SK-N-SH (cell line): ENCODE results near the gene PLAAT5. TPM values are rescaled to one million over a fixed set of nuclear protein-coding genes. Genes with fewer than 3 reads are reported as not detected.

Source experiments
- CTCF ChIA-PET: fragments of 300-600, 350-600 bp; formaldehyde crosslinking; extraction: SDS; loops from one replicate; lab custom pipeline; 2021; lab: Yijun Ruan, JAX
- POLR2A ChIA-PET: fragments of 350-600 bp; sonication (Branson Sonifier 250); formaldehyde crosslinking; extraction: SDS; loops from one replicate; lab custom pipeline; 2020; ENCODE audit warnings: antibody characterized with exemption, inconsistent platforms; lab: Yijun Ruan, JAX
- DNase-seq: peaks from one replicate; pipeline ENCODE4 v3.0.0; 2012
- H2AFZ ChIP-seq: fragments of 200-600 bp; sonication (generic); 2 replicates; pipeline ENCODE4 v1.8.1; 2016; ENCODE audit warnings: antibody characterized with exemption, mild to moderate bottlenecking, low read depth
- H3F3A ChIP-seq: fragments of 200-600 bp; sonication (generic); replicated peaks from 2 replicates; pipeline ENCODE3; 2016; ENCODE audit warnings: antibody characterized with exemption, mild to moderate bottlenecking; ENCODE audit not compliant: insufficient read depth
- H3K27ac ChIP-seq, 2 experiments: fragments of 200-500 bp in 1 of 2; fragments of 200-600 bp in 1 of 2; sonication (Bioruptor generic) in 1 of 2; sonication (generic), shearing (Covaris generic) in 1 of 2; 2 replicates each; pipeline versions ENCODE4 v1.5.1 to v1.6.1; 2014 to 2016; ENCODE audit warnings: low read depth in 2 of 2, inconsistent platforms in 1 of 2, low read length in 1 of 2, mild to moderate bottlenecking in 1 of 2, mixed read lengths in 1 of 2
- H3K27me3 ChIP-seq: fragments of 200-600 bp; sonication (generic), shearing (Covaris generic); 2 replicates; pipeline ENCODE4 v1.6.1; 2016; ENCODE audit warnings: mixed run types; ENCODE audit not compliant: insufficient read depth
- H3K36me3 ChIP-seq, 2 experiments: fragments of 200-500 bp in 1 of 2; fragments of 200-600 bp in 1 of 2; sonication (Bioruptor generic) in 1 of 2; sonication (generic) in 1 of 2; replicated peaks in 1 of 2; 2 replicates each; pipeline versions ENCODE3 to v1.5.1; 2014 to 2016; ENCODE audit warnings: low read length in 1 of 2, mild to moderate bottlenecking in 1 of 2; ENCODE audit not compliant: insufficient read depth in 2 of 2, control insufficient read depth in 1 of 2
- H3K4me1 ChIP-seq, 2 experiments: fragments of 200-500 bp in 1 of 2; fragments of 200-600 bp in 1 of 2; sonication (Bioruptor generic) in 1 of 2; sonication (generic), shearing (Covaris generic) in 1 of 2; 2 replicates each; pipeline versions ENCODE4 v1.5.1 to v1.6.1; 2014 to 2016; ENCODE audit warnings: low read depth in 1 of 2, low read length in 1 of 2, mixed run types in 1 of 2; ENCODE audit not compliant: insufficient read depth in 2 of 2, control insufficient read depth in 1 of 2
- H3K4me2 ChIP-seq: fragments of 200-600 bp; sonication (generic), shearing (Covaris generic); 2 replicates; pipeline ENCODE4 v1.6.1; 2017; ENCODE audit warnings: mixed run types
- H3K4me3 ChIP-seq, 2 experiments: fragments of 200-500 bp in 1 of 2; fragments of 200-600 bp in 1 of 2; sonication (Bioruptor generic) in 1 of 2; sonication (generic), shearing (Covaris generic) in 1 of 2; 2 replicates each; pipeline versions ENCODE4 v1.5.1 to v1.8.1; 2014 to 2016; ENCODE audit warnings: low read depth in 2 of 2, inconsistent platforms in 1 of 2, low read length in 1 of 2, mild to moderate bottlenecking in 1 of 2, mixed read lengths in 1 of 2, moderate library complexity in 1 of 2
- H3K79me2 ChIP-seq: fragments of 200-600 bp; sonication (generic); 2 replicates; pipeline ENCODE4 v1.8.1; 2017; ENCODE audit warnings: mild to moderate bottlenecking; ENCODE audit not compliant: insufficient read depth
- H3K9ac ChIP-seq: fragments of 200-600 bp; sonication (generic); 2 replicates; pipeline ENCODE4 v1.6.1; 2017; ENCODE audit warnings: mixed run types
- H3K9me2 ChIP-seq: fragments of 200-600 bp; sonication (generic); 2 replicates; pipeline ENCODE4 v1.6.1; 2017; ENCODE audit warnings: mixed run types
- H3K9me3 ChIP-seq: fragments of 200-600 bp; sonication (generic); 2 replicates; pipeline ENCODE4 v1.6.1; 2017; ENCODE audit warnings: mixed run types, mild to moderate bottlenecking, moderate library complexity
- H4K20me1 ChIP-seq: fragments of 200-600 bp; sonication (generic); 2 replicates; pipeline ENCODE4 v1.6.1; 2017; ENCODE audit warnings: mild to moderate bottlenecking, mixed run types; ENCODE audit not compliant: insufficient read depth
- CHD2 ChIP-seq: fragments of 150-350 bp; IDR thresholded peaks from 2 replicates; pipeline ENCODE4 v1.6.1; 2018; ENCODE audit warnings: low read length; ENCODE audit not compliant: partially characterized antibody
- CTCF ChIP-seq: fragments of 200-600 bp; sonication (generic); IDR thresholded peaks from 2 replicates; pipeline ENCODE4 v1.6.1; 2017; ENCODE audit warnings: antibody characterized with exemption, mild to moderate bottlenecking, moderate library complexity
- EZH2phosphoT487 ChIP-seq: fragments of 200-600 bp; sonication (generic); IDR thresholded peaks from 2 replicates; pipeline ENCODE4 v1.6.1; 2017; ENCODE audit warnings: low read depth, mixed run types, mild to moderate bottlenecking, antibody characterized with exemption, moderate library complexity, borderline replicate concordance
- FOSL2 ChIP-seq: IDR thresholded peaks from 2 replicates; pipeline ENCODE4 v1.4.0; 2012; ENCODE audit warnings: low read depth, mild to moderate bottlenecking, moderate library complexity, borderline replicate concordance
- FOXJ3 ChIP-seq: sonication (generic); formaldehyde crosslinking; IDR thresholded peaks from 2 replicates; pipeline ENCODE4 v1.5.1; 2020; ENCODE audit warnings: mild to moderate bottlenecking, missing genetic modification reagents
- FOXM1 ChIP-seq: IDR thresholded peaks from 2 replicates; pipeline ENCODE4 v1.4.0; 2012; ENCODE audit warnings: low read depth, mild to moderate bottlenecking
- GABPA ChIP-seq: IDR thresholded peaks from 2 replicates; pipeline ENCODE4 v1.4.0; 2012; ENCODE audit warnings: low read depth, mild to moderate bottlenecking
- IRF3 ChIP-seq: fragments of 150-350 bp; IDR thresholded peaks from 2 replicates; pipeline ENCODE4 v1.6.1; 2016; ENCODE audit warnings: mild to moderate bottlenecking, low read depth, low read length
- MAX ChIP-seq: IDR thresholded peaks from 2 replicates; pipeline ENCODE4 v1.4.0; 2012; ENCODE audit warnings: low read depth
- MXI1 ChIP-seq: IDR thresholded peaks from 2 replicates; pipeline ENCODE4 v1.6.1; 2012; ENCODE audit warnings: mild to moderate bottlenecking, low read depth, low read length, improper control_type of control experiment
- NFIC ChIP-seq: IDR thresholded peaks from 2 replicates; pipeline ENCODE4 v1.4.0; 2012; ENCODE audit warnings: borderline replicate concordance
- NRF1 ChIP-seq: IDR thresholded peaks from 2 replicates; pipeline ENCODE4 v1.6.1; 2012; ENCODE audit warnings: low read depth, mild to moderate bottlenecking, low read length
- POLR2AphosphoS5 ChIP-seq: IDR thresholded peaks from 2 replicates; pipeline ENCODE4 v1.6.1; 2012; ENCODE audit warnings: low read depth, low read length
- RAD21 ChIP-seq: IDR thresholded peaks from 2 replicates; pipeline ENCODE4 v1.6.1; 2012; ENCODE audit warnings: mild to moderate bottlenecking, low read length
- RCOR1 ChIP-seq: fragments of 150-350 bp; IDR thresholded peaks from 2 replicates; pipeline ENCODE4 v1.6.1; 2017; ENCODE audit warnings: antibody characterized with exemption, low read length
- RFX5 ChIP-seq: IDR thresholded peaks from 2 replicates; pipeline ENCODE4 v1.6.1; 2012; ENCODE audit warnings: mild to moderate bottlenecking, improper control_type of control experiment, low read length
- SMC3 ChIP-seq: IDR thresholded peaks from 2 replicates; pipeline ENCODE4 v1.6.1; 2012; ENCODE audit warnings: low read depth, low read length, improper control_type of control experiment
- TCF12 ChIP-seq: IDR thresholded peaks from 2 replicates; pipeline ENCODE4 v1.4.0; 2012
- TEAD4 ChIP-seq: IDR thresholded peaks from 2 replicates; pipeline ENCODE4 v1.4.0; 2012; ENCODE audit warnings: mild to moderate bottlenecking, borderline replicate concordance; ENCODE audit not compliant: insufficient read depth
- USF1 ChIP-seq: IDR thresholded peaks from 2 replicates; pipeline ENCODE4 v1.4.0; 2012; ENCODE audit warnings: low read depth, borderline replicate concordance
- YY1 ChIP-seq: IDR thresholded peaks from 2 replicates; pipeline ENCODE4 v1.4.0; 2012; ENCODE audit warnings: low read depth, mild to moderate bottlenecking
- ZBTB33 ChIP-seq: IDR thresholded peaks from 2 replicates; pipeline ENCODE4 v1.4.0; 2012; ENCODE audit warnings: low read depth, borderline replicate concordance
- WGBS: methylation state at CpG from one replicate; pipeline ENCODE4 v1.1.6; 2017; ENCODE audit warnings: low lambda C conversion rate; 5-methylcytosine and 5-hydroxymethylcytosine counted together
- polyA plus RNA-seq, 3 experiments: library from polyadenylated mRNA; depleted of rRNA; stranded (reverse); fragments of >200 nt; gene quantifications; 2 replicates each; pipeline ENCODE4 v1.2.3, GENCODE V29; 2012

The PLAAT5 gene
- polyA plus RNA-seq, 1 of the 3 experiments (the other 2 are of a cell fraction), result not detected

- H3K27me3 ChIP-seq, result no peaks in the 10 kb centered on the region
- H3K4me2 ChIP-seq, result no peak overlapping the region
- no peak overlapping the region for H3K9ac ChIP-seq
- no peak overlapping the region for H3K4me3 ChIP-seq
- CTCF ChIA-PET, result interaction anchor here (1.2 to 1.6 kb wide), 2 partner anchors 14 to 116 kb away, joined by 3 read pairs; no protein-coding TSS in a partner anchor
- no peaks in the 10 kb centered on the region for H3K9me2 ChIP-seq
- TF ChIP-seq TEAD4 (no peak), NFIC (no peak), RCOR1 (no peak), FOXJ3 (no peak), RAD21 (no peak), RFX5 (no peak), FOSL2 (no peak), EZH2phosphoT487 (no peak), POLR2AphosphoS5 (no peak), CHD2 (no peak), SMC3 (no peak), IRF3 (no peak), TCF12 (no peak), YY1 (no peak), FOXM1 (no peak), CTCF (no peak)
- no peaks in the 10 kb centered on the region for H3F3A ChIP-seq
- H3K4me1 ChIP-seq, result no peaks in the 10 kb centered on the region
- no peak overlapping the region for H3K27ac ChIP-seq
- no peaks in the 10 kb centered on the region for H3K9me3 ChIP-seq
- H3K36me3 ChIP-seq, result no peaks in the 10 kb centered on the region
- no peak overlapping the region for H2AFZ ChIP-seq
- POLR2A ChIA-PET, result no interaction called here
- DNase-seq, result no peak
- no peaks in the 10 kb centered on the region for H4K20me1 ChIP-seq
- H3K79me2 ChIP-seq, result no peaks in the 10 kb centered on the region
- WGBS, result 11% methylated on average over 7 of the region's 7 CpGs
Measured at GRCh38 chr11:63523151-63523550, 32.2 kb upstream of the PLAAT5 start.

GRCh38 chr11:63521896-63522295 lies 30.9 kb upstream of the PLAAT5 start:
- H3K79me2 ChIP-seq, result no peaks in the 10 kb centered on the region
- ChIA-PET POLR2A (no interaction called here), CTCF (interaction anchor here (1.2 to 1.6 kb wide), 2 partner anchors 15 to 117 kb away, joined by 3 read pairs; no protein-coding TSS in a partner anchor)
- H3K9me3 ChIP-seq, result no peaks in the 10 kb centered on the region
- no peaks in the 10 kb centered on the region for H3K36me3 ChIP-seq
- 37% methylated on average over 2 of the region's 2 CpGs for WGBS
- H3K27ac ChIP-seq, result no peak overlapping the region
- no peak overlapping the region for H3K9ac ChIP-seq
- H2AFZ ChIP-seq, result no peak overlapping the region
- H3K9me2 ChIP-seq, result no peaks in the 10 kb centered on the region
- H4K20me1 ChIP-seq, result no peaks in the 10 kb centered on the region
- no peak for DNase-seq
- H3K4me2 ChIP-seq, result no peak overlapping the region
- no peaks in the 10 kb centered on the region for H3K4me1 ChIP-seq
- no peak overlapping the region for H3K4me3 ChIP-seq
- H3K27me3 ChIP-seq, result no peaks in the 10 kb centered on the region
- TF ChIP-seq MXI1 (no peak), SMC3 (no peak), CHD2 (no peak), ZBTB33 (no peak), USF1 (no peak), TCF12 (no peak), MAX (no peak), FOXM1 (no peak), GABPA (no peak), NRF1 (no peak), IRF3 (no peak), RAD21 (no peak)
- no peaks in the 10 kb centered on the region for H3F3A ChIP-seq
